GM21576 (cell line): Measurements from ENCODE around the gene SOD2.
"Not testable (repeated sequence)": the region's sequence is repeated elsewhere in the genome, so short reads cannot be mapped to it uniquely, and the experiment has no call there.

Experiments used
- ATAC-seq: cut with Tn5 transposase; IDR thresholded peaks from one replicate; pipeline ENCODE4 v1.9.1; 2021; ENCODE audit warnings: mild to moderate bottlenecking, moderate library complexity; ENCODE audit not compliant: unreplicated experiment

SOD2 gene

GRCh38 chr6:159716247-159717096, 23.4 kb upstream of the SOD2 start:
- no peak for ATAC-seq

GRCh38 chr6:159715605-159716004, 22.6 kb upstream of the SOD2 start:
- no peak for ATAC-seq

GRCh38 chr6:159715166-159715565, 22.1 kb upstream of the SOD2 start:
- ATAC-seq: no peak

GRCh38 chr6:159714404-159714803, 21.4 kb upstream of the SOD2 start:
- ATAC-seq: no peak

- ATAC-seq: no peak
These were observed 20.9 kb upstream of the SOD2 start for GRCh38 chr6:159713984-159714383.

- not testable (repeated sequence) for ATAC-seq
These were observed 19.3 kb upstream of the SOD2 start for GRCh38 chr6:159712389-159712788.

- not testable (repeated sequence) for ATAC-seq
These were observed 17.6 kb upstream of the SOD2 start for GRCh38 chr6:159710603-159711002.

GRCh38 chr6:159701413-159701999, 8.5 kb upstream of the SOD2 start:
- no peak for ATAC-seq

GRCh38 chr6:159700970-159701369, 7.9 kb upstream of the SOD2 start:
- no peak for ATAC-seq

GRCh38 chr6:159695984-159696383, 2.9 kb upstream of the SOD2 start:
- ATAC-seq: no peak

GRCh38 chr6:159693894-159694545, 979 bp upstream of the SOD2 start:
- ATAC-seq: no peak

- peak; percentile 28 for ATAC-seq
These were observed 526 bp downstream of the SOD2 start for GRCh38 chr6:159692303-159693127.

- no peak for ATAC-seq
These were observed 1.1 kb downstream of the SOD2 start for GRCh38 chr6:159691963-159692287.

- no peak for ATAC-seq
These were observed 1.7 kb downstream of the SOD2 start for GRCh38 chr6:159691133-159691962.

GRCh38 chr6:159690135-159690534, 2.9 kb downstream of the SOD2 start:
- not testable (repeated sequence) for ATAC-seq

- ATAC-seq: no peak
These were observed 4.0 kb downstream of the SOD2 start for GRCh38 chr6:159689001-159689400.

GRCh38 chr6:159688266-159688905, 4.7 kb downstream of the SOD2 start:
- ATAC-seq: no peak

- ATAC-seq: no peak
These were observed 5.7 kb downstream of the SOD2 start for GRCh38 chr6:159687341-159687740.

- ATAC-seq: no peak
These were observed 6.3 kb downstream of the SOD2 start for GRCh38 chr6:159686703-159687102.

GRCh38 chr6:159686040-159686439, 7.0 kb downstream of the SOD2 start:
- ATAC-seq: no peak
